GM08714 (cell line): ENCODE data around the gene MDK.

Source experiments
- H3K4me3 ChIP-seq: fragments of 200-500 bp; sonication (Bioruptor generic); 2 replicates; pipeline ENCODE4 v1.5.1; 2014; ENCODE audit warnings: mild to moderate bottlenecking, low read length, inconsistent platforms
- ZNF274 ChIP-seq: IDR thresholded peaks from 2 replicates; pipeline ENCODE4 v1.6.1; 2012; ENCODE audit warnings: mild to moderate bottlenecking, low read depth, low read length

Gene MDK

GRCh38 chr11:46357483-46357936 is 24.0 kb upstream of the MDK start:
- no peak for TF ChIP-seq ZNF274
- no peak overlapping the region for H3K4me3 ChIP-seq

GRCh38 chr11:46359953-46360352 is 21.5 kb upstream of the MDK start:
- H3K4me3 ChIP-seq, result no peak overlapping the region
- TF ChIP-seq ZNF274, result no peak

DNA sequence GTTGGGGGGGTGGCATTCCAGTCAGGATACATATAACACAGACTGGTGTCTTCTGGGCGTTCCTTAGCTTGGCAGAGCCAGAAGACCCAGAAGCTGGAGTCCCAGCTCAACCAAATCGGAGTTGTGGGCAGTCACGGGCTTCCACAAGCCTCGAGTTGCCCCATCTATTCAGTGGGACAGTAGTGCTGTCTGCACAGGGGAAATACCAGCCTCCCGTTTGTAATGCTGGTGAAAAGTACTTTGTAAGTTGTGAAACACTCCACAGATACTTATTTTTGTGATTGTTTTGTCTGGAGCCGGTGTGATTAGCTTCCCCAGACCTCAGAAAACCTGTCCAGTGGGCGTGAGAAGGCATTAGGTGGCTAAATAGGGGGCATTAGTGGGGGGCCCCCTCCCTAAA is 20.6 kb upstream of the MDK start:
- peak overlapping the region; percentile 40; the same call in 1 of the 2 replicates for H3K4me3 ChIP-seq
- TF ChIP-seq ZNF274, result no peak

GRCh38 chr11:46361283-46362155 is 19.9 kb upstream of the MDK start:
- peak overlapping the region; percentile 54; the same call in 1 of the 2 replicates for H3K4me3 ChIP-seq
- TF ChIP-seq ZNF274, result no peak

GRCh38 chr11:46362156-46363030 is 19.1 kb upstream of the MDK start:
- peak overlapping the region; percentile 54; the same call in 1 of the 2 replicates for H3K4me3 ChIP-seq

DNA sequence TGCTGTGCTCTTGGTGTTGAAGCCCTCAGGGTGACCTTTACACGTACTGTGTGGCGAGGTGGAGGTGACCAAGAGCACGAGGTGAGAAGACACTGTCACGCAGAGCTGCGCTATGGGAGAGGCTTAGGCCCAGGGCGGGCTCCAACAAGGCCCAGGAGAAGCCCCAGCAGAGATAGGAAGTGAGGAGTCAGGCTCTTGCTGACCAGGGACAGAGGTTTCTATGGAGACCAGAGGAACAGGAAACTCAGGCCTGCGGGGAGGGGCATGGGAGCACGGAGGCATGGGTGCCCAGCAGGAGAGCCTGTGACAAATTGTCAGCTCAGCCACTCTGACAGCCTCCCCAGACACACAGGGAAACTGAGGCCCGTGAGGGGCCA is 18.4 kb upstream of the MDK start:
- TF ChIP-seq ZNF274, result no peak
- no peak overlapping the region for H3K4me3 ChIP-seq

More at GRCh38 chr11:46362156-46363030, 19.1 kb upstream of the MDK start:
- TF ChIP-seq ZNF274, result no peak

DNA sequence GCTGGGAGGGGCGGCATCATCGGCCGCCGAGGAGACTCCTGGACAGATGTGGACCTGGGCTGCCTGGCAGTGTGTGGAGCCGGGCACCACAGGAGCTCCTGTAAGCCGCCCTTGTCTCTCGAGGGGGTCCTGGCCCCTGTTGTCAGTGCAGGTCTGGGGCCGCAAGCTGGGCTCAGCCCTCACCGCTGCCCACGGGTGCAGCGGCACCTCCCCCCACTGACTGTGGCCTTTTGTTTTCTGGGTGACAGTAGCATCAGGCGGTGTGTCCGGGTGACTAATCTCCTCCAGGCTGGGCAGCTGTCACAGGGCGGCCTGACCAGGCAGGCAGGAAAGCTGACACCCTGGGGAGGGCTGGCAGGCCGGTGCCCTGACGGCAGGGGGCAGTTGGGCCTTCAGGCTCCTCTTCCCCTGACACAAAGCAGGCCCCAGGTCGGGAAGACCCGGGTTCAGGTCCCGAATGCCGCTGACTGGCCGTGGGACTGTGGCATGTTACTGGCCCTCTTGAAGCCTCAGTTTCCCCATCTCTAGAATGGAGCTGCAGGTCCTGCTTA is 17.9 kb upstream of the MDK start:
- no peak for TF ChIP-seq ZNF274

GRCh38 chr11:46364056-46364455 is 17.4 kb upstream of the MDK start:
- TF ChIP-seq ZNF274, result no peak
- no peak overlapping the region for H3K4me3 ChIP-seq

More for the DNA sequence above, 17.9 kb upstream of the MDK start:
- H3K4me3 ChIP-seq, result no peak overlapping the region

GRCh38 chr11:46364791-46365190 is 16.7 kb upstream of the MDK start:
- no peak overlapping the region for H3K4me3 ChIP-seq
- TF ChIP-seq ZNF274, result no peak

DNA sequence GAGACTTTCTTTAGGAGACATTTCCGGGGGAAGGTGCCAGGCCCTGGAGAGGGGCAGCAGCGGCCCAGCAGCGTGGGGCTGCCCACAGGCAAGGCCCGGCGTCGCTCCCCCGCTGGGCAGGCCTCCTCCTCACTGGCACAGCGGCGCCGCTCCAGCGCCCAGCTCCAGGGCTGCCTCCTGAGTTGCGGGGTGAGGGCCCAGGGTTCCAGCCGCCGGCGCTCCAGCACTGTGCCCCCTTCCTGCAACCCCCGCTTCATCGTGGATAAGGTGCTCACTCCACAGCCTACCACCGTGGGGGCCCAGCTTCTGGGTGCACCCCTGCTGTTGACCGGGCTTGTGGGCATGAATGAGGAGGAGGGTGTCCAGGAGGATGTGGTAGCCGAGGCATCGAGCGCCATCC is 15.2 kb upstream of the MDK start:
- TF ChIP-seq ZNF274, result no peak
- no peak overlapping the region for H3K4me3 ChIP-seq

DNA sequence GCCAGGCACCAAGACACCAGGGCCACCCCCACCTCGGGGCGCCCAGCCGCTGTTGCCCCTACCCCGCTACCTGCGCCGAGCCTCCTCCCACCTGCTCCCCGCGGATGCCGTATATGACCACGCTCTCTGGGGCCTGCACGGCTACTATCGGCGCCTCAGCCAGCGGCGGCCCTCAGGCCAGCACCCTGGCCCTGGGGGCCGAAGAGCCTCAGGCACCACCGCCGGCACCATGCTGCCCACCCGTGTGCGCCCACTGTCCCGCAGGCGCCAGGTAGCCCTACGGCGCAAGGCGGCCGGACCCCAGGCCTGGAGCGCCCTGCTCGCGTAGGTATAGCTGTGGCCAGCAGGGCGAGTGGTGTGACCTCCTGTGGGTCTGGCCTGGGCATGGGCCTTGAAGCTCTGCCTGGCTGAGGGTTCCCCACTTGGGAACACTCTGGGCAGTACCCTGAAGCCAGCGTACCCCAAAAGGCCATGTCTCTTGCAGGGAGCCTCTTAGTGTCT is 14.8 kb upstream of the MDK start:
- H3K4me3 ChIP-seq, result no peak overlapping the region
- no peak for TF ChIP-seq ZNF274

GRCh38 chr11:46367244-46367915 is 14.1 kb upstream of the MDK start:
- H3K4me3 ChIP-seq, result no peak overlapping the region
- TF ChIP-seq ZNF274, result no peak

DNA sequence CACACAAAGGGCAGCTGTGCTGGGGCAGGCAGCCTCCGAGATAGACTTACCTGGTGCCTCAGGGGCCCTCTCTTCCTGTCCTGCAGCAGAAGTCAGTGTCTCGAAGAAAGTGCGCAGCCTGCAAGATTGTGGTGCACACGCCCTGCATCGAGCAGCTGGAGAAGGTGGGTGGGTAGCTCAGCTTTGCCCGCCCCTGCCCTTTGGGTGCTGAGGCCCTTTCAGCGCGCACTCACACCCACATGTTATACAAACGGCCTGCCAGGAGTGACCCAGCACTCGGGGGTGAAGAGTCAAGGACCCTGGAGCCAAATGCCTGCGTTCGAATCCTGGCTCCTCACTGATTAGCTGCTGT is 13.6 kb upstream of the MDK start:
- TF ChIP-seq ZNF274, result no peak
- no peak overlapping the region for H3K4me3 ChIP-seq
